Panc1 (cell line): ENCODE results near the gene CDH13.

Source experiments
- CTCF ChIP-seq: fragments of 450-650 bp; IDR thresholded peaks from 2 replicates; pipeline ENCODE4 v1.5.1; 2017; ENCODE audit warnings: mild to moderate bottlenecking
- POLR2AphosphoS5 ChIP-seq: IDR thresholded peaks from 2 replicates; pipeline ENCODE4 v1.6.1; 2012; ENCODE audit warnings: mild to moderate bottlenecking, low read depth, low read length, moderate library complexity
- REST ChIP-seq, 2 experiments: IDR thresholded peaks; 2 replicates each; pipeline ENCODE4 v1.6.1; 2011 to 2012; ENCODE audit warnings: low read depth in 2 of 2, control low read depth in 1 of 2, low read length in 1 of 2, mild to moderate bottlenecking in 1 of 2, moderate library complexity in 1 of 2; ENCODE audit not compliant: insufficient read depth in 1 of 2
- SIN3A ChIP-seq: IDR thresholded peaks from 2 replicates; pipeline ENCODE4 v1.6.1; 2012; ENCODE audit warnings: low read depth, mild to moderate bottlenecking, low read length, moderate library complexity, borderline replicate concordance; ENCODE audit not compliant: insufficient read depth

GRCh38 chr16:83738923-83739503 is 1112.2 kb downstream of the CDH13 start:
- TF ChIP-seq CTCF, result no peak
- no peak for TF ChIP-seq POLR2AphosphoS5
- TF ChIP-seq REST (IDR thresholded peaks at IDR 0.05; ENCODE audit: insufficient read depth in 1 of 2, low read depth in 2 of 2, low read length in 1 of 2), result no peak
- TF ChIP-seq SIN3A, result no peak
